HG03565 (cell line): ENCODE data around the gene C3orf20.

Experiments used
- ATAC-seq: cut with Tn5 transposase; IDR thresholded peaks from one replicate; pipeline ENCODE4 v1.9.1; 2021; ENCODE audit warnings: mild to moderate bottlenecking, moderate library complexity; ENCODE audit not compliant: unreplicated experiment

Gene C3orf20

GRCh38 chr3:14698601-14699244 is 23.8 kb downstream of the C3orf20 start:
- ATAC-seq = no peak

DNA sequence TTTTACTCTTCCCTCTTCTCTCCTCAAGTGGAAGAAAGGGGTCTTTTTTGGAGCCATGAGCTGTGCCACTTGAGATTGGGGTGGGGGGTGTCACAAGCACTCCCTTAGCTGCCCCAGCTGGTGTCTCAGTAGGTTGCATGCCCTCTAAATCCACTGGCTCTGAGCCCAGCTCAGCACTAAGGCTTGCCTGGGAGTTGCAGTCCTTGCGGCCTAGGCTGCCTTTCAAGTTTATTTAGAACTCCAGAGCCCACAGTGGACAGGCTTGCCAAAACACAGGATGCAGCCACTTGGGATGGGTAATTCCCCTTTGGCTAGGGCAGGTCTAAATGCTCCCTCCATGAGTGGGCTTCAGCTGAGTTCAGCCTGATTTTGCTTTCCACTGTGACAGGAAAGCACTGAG is 24.7 kb downstream of the C3orf20 start:
- ATAC-seq = no peak

- no peak for ATAC-seq
Observed at GRCh38 chr3:14700891-14701290, 25.9 kb downstream of the C3orf20 start.

- ATAC-seq = no peak
Observed at GRCh38 chr3:14701676-14702075, 26.7 kb downstream of the C3orf20 start.

- ATAC-seq = no peak
Observed at GRCh38 chr3:14703128-14703750, 28.3 kb downstream of the C3orf20 start.

DNA sequence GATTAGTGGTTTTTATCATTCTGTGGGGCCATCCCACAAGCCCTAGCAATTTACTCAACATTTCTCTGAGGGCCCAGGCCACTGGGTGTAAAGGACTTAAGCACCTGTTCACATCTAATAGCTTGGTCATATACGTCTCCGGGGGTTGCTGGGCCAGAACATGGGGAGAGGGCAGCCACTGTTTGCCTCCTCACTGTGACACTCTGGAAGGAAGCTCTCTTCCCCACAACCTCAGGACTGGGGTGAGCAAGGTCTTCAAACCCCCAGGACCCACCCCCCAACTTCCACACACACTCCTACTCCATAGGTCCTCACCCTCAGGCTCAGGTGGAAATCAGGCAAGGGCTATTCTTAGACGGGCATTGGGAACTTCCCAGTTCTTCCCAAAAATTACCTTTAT is 28.9 kb downstream of the C3orf20 start:
- ATAC-seq = no peak

DNA sequence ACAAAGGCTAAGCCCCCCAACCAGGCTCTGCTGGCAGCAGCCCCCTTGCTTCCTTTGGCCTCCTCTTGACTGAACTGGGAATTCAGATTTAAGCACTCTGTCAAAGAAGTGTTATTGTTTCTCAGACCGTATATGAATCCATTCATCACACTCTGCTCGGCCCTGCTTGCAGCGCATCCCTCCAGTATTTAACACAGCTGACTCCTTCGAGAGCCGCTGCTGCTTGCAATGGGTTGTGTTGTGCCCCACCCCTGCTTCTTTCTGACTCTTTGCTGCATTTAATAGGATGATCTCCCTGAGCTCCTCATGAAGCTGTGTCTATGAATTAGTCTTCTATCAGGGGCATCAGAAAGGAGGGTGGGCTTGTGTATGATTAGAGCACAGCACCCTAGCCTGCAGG is 31.2 kb downstream of the C3orf20 start:
- no peak for ATAC-seq

DNA sequence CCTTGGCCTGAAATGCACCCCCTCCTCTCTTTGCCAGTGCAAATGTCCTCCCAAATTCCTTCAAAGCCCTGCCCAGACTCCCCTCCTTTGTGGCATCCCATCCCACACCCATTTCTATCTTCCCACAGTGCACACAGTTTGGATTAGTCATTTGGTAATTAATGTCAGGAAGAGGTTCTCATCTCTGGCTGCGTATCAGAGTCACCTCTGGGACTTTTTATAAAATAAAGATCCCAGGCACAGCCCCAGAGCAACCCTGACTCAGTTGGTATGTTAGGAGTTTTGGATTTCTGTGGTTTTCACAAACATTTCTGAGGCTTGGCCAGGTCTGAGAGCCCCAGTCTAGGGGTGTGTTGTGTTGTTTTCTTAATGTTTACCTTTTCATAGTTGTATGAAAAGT is 41.6 kb downstream of the C3orf20 start:
- no peak for ATAC-seq

GRCh38 chr3:14717307-14717706 is 42.4 kb downstream of the C3orf20 start:
- ATAC-seq = no peak

DNA sequence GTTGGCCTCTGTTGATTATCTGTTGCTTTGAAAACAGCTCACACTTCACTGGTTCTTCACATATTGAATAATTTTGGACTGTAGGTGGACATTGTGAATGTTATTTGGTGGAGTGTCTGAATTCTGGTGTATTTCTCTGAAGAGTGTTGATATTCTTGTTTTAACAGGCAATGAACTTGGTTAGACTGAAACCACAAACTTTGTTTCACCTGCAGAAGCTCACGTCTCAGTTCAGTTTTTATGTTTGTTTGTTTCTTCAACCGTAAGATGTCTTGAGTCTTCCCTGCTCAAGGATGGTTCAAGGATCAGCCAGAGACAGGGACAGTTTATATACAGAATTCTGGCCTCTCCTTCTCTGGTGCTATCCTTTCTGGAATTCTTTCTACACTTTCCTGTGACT is 43.6 kb downstream of the C3orf20 start:
- ATAC-seq = no peak

DNA sequence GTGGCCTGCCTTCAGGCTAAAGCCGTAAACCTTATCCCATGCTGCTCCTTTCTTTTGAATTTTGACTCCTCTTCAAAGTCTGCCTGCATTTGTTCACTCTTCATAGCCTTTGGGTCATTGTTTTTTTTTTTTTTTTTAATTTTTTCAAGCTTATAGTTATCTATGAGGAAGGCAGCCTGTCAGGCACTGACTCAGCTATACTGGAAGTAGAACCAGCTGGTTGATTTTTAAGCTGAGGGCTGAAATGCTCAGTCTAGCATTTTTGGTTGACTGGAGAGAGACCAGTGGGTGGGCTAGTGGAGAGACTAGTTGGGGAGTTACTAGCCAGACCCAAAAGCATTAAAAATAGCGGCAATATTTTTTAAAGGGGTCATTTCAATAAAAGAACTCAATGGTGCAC is 44.1 kb downstream of the C3orf20 start:
- no peak for ATAC-seq

GRCh38 chr3:14721126-14721864 is 46.4 kb downstream of the C3orf20 start:
- no peak for ATAC-seq

- ATAC-seq = no peak
Observed at GRCh38 chr3:14725013-14725412, 50.1 kb downstream of the C3orf20 start.

DNA sequence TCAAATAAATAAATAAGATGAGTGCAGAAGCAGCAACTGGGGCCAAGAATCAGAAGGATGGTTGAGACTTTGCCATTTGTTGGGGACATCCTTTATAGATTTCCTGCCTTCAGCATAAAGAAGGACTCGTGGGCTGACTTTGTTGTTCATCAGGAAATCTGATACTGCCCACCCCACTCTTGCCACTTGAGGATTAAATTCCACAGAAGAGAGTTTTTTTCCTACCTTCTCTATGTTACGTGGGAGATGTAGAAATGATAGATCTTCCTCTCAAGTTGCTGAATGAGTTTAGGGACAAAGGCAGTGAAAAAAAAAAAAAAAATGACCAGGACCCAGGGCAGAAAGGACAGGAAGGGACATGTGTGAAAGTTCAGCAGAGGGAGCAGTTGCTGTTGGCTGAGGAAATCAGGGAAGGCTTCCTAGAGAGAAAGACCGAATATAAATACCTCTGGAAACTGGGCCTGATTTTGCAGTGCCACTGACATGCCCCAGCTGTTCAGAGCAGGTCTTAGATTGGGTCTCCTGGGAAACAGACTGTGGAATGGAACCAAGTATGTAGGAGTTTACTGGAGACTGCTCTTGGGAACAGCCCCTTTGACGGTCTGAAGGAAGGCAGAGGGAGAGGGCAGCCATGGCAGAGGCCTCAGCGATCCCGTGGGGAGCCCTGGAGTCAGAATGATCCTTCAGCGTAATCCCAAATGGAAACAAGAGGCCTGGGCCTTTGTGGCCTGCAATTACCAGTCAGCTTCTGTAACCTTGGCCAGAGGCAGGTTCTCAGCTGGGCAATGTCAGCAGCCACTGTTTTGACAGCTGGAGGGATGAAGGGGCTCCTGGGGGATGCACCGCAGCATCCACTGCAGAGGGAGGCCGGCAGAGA is 50.9 kb downstream of the C3orf20 start:
- no peak for ATAC-seq

GRCh38 chr3:14726441-14726780 is 51.5 kb downstream of the C3orf20 start:
- ATAC-seq = no peak

DNA sequence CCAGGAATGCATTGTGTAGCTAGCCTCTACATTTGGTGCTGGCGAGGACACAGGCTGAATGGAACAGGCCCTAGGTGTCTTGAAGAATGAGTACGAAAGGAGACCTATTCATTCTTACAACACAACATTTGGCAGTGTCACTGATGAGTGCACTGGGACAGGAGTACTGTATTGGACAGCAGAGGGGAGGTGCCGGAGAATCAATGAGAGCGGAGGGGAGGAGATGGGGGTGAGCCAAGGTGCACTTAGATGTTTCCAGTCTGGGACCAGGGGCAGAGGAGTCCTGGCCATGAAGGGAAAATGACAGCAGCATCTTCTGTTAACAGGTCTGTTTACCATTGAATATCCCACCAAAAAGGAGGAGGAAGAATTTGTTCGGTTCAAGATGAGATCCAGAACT is 53.2 kb downstream of the C3orf20 start:
- ATAC-seq = no peak

- no peak for ATAC-seq
Observed at GRCh38 chr3:14730703-14731382, 55.9 kb downstream of the C3orf20 start.

DNA sequence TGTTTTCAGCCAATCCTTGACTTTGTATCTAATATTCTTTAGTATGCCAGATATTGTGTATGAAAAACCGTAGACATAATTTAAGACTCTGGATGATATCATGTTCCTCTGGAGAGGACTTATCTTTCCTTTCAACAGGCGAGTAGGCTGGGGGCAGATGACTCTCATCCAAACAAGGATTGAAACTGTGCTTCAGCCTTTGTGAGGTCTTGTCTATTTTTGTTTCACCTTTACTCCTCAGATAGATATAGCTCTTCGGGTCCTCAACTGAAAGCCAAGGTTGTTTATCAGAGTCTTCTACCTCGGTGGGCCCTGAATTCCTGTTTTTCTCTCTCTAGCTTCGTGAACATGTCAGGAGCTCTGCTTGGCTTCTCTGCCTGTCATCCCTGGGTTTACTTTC is 66.0 kb downstream of the C3orf20 start:
- no peak for ATAC-seq

DNA sequence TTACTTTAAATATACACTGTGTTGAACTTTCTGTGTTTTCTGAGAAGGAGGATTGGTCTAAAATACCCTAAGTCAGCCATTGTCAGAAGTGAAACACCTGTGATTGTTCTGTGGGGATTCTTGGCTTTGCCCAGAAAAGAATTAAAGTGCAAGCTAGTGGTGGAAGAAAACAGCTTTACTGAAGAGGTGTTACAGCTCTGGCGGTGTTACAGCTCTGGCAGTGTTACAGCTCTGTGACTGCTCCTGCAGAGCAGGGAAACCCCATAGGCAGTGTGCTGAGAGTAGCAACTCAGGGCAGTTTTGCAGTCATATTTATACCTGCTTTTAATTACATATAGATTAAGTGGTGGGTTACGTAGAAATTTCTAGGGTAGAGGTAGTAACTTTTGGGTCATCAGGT is 66.6 kb downstream of the C3orf20 start:
- ATAC-seq = no peak

DNA sequence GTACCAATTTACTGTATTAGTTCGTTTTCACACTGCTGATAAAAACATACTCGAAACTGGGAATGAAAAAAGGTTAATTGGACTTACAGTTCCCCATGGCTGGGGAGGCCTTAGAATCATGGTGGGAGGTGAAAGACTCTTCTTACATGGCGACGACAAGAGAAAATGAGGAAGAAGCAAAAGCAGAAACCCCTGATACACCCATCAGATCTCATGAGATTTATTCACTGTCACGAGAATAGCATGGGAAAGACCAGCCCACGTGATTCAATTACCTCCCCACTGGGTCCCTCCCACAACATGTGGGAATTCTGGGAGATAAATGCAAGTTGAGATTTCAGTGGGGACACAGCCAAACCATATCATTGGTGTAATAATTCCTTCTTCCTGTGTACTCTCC is 69.6 kb downstream of the C3orf20 start:
- no peak for ATAC-seq

- ATAC-seq = no peak
Observed at GRCh38 chr3:14750650-14751049, 75.7 kb downstream of the C3orf20 start.
